HG02678 (cell line): ENCODE results near the gene CCND1.

Experiments
- ATAC-seq: cut with Tn5 transposase; IDR thresholded peaks from one replicate; pipeline ENCODE4 v1.9.1; 2021; ENCODE audit warnings: mild to moderate bottlenecking, moderate library complexity; ENCODE audit not compliant: unreplicated experiment

Gene CCND1

GRCh38 chr11:69651834-69652620 is 11.1 kb downstream of the CCND1 start:
- no peak for ATAC-seq

DNA sequence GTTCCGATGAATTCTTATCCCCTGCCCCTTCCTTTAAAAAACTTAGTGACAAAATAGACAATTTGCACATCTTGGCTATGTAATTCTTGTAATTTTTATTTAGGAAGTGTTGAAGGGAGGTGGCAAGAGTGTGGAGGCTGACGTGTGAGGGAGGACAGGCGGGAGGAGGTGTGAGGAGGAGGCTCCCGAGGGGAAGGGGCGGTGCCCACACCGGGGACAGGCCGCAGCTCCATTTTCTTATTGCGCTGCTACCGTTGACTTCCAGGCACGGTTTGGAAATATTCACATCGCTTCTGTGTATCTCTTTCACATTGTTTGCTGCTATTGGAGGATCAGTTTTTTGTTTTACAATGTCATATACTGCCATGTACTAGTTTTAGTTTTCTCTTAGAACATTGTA is 12.0 kb downstream of the CCND1 start:
- ATAC-seq, result no peak

DNA sequence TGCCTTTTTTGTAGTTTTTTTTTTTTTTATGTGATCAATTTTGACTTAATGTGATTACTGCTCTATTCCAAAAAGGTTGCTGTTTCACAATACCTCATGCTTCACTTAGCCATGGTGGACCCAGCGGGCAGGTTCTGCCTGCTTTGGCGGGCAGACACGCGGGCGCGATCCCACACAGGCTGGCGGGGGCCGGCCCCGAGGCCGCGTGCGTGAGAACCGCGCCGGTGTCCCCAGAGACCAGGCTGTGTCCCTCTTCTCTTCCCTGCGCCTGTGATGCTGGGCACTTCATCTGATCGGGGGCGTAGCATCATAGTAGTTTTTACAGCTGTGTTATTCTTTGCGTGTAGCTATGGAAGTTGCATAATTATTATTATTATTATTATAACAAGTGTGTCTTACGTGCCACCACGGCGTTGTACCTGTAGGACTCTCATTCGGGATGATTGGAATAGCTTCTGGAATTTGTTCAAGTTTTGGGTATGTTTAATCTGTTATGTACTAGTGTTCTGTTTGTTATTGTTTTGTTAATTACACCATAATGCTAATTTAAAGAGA is 12.5 kb downstream of the CCND1 start:
- ATAC-seq, result no peak

- no peak for ATAC-seq
Observed at GRCh38 chr11:69654001-69654659, 13.2 kb downstream of the CCND1 start.

GRCh38 chr11:69654660-69655478 is 13.9 kb downstream of the CCND1 start:
- ATAC-seq, result no peak

- no peak for ATAC-seq
Observed at GRCh38 chr11:69655479-69656428, 14.8 kb downstream of the CCND1 start.

DNA sequence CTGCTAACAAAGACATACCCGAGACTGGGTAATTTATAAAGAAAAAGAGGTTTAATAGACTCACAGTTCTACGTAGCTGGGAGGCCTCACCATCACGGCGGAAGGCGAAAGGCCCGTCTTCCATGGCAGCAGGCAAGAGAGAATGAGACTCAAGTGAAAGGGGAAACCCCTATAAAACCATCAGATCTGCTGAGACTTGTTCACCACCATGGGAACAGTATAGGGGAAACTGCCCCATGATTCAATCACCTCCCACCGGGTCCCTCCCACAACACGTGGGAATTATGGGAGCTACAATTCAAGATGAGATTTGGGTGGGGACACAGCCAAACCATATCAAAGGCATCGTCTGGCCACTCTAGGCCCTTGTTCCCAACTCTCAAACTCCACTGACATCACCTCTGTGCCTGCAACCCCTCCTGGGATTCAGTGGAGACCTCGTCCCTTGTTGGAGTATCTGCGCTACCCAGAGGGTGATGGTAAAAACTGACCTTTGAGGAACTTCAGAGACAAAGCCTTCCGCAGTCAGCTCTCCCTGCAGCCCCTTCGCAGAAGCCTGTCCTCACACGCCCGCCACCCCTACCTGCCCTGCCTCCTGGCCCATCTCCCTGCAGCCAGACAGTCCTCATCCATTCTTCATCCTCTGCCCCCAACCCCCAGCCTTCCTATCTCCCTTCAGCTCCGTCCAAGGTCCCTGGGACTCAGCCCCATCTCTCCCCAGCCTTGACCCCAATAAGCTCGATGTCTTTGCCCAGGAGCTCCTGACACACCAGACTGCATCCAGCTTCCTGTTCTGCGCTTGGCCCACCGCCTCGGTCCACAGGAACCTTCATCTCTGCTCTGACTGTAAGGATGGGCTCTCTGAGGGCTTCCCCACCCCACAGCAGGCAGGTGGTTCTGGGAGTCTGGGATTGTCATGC is 15.8 kb downstream of the CCND1 start:
- ATAC-seq, result no peak

DNA sequence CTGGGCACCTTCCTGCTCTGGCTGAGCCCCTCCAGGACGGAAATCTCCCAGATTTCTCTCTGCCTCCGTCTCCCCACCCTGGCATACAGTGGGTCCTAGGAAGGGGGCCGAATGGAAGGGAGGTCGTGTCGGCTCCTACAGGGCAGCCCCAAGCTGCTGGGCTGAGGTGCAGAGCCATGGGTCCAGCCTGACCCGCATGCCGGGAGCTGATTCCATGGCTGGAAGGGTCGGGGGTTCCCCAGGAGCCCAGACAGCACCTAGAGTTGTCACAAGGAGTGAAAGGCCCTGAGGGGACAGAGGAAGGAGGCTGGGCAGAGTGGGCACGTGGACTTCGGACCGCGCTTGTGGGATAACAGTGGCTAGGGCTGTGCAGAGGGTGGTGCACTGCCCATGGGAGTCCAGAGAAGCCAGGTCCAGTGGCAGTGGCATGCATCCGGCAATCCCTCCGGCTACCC is 16.5 kb downstream of the CCND1 start:
- ATAC-seq, result no peak

GRCh38 chr11:69657911-69658625 is 17.1 kb downstream of the CCND1 start:
- no peak for ATAC-seq

DNA sequence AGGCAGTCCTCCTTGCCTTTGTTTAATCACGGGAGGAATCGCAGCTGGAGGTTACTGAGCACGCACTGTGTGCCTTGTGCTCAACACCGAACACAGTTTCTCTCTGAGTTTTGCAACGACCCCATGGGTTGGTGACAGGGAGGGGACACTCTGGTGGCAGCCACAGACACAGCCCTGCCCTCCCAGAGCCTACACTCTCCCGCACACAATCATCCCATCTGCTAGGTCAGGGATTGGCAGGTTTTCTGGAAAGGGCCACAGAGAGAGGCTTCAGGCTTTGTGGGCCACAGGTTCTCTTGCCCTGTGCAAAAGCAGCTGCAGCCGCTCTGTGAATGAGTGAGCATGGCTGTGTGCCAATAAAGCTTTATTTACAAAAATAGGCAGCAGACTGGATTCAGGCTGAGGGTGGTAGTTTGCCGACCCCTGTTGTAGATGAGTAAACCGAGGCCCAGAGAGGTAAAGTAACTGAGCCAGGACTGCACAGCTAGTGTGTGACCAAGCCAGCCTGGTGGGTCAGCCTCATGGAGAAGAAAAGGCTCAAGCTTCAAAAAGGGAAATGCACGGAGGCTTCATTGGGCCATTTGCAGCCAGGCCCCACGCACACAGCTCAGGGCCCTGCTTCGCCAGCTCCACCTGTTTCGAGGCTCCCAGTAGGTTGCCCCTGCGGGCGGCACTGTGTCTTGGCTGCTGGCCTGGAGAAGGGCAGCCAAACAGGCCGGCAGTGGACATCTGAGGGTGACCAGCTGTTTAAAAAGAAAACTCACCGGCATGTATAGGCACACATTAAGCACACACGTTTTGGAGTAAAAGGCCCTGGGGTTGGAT is 17.9 kb downstream of the CCND1 start:
- no peak for ATAC-seq

GRCh38 chr11:69659591-69659990 is 18.6 kb downstream of the CCND1 start:
- ATAC-seq, result no peak

DNA sequence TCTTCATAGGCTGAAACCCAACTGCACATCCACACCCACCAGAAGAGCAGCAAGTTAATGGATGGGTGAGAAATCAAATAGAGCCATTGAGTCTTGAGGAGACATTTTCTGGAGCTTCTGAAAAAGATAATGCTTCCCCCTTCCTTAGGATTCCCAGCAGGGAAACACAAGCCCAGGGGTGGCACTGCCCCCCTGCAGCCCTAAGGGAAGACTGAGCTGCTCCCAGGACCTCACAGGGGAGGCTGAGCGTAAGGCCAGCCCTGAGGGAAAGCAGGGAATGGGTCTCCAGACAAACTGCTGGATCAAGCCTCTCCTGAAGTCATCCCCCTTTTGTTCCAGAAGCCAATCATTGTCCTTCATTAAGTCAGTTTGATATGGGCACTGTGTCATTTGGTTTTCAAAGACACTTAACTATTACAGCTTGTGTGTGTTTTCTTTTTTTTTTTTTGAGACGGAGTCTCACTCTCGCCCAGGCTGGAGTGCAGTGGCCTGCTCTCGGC is 19.1 kb downstream of the CCND1 start:
- ATAC-seq, result no peak

DNA sequence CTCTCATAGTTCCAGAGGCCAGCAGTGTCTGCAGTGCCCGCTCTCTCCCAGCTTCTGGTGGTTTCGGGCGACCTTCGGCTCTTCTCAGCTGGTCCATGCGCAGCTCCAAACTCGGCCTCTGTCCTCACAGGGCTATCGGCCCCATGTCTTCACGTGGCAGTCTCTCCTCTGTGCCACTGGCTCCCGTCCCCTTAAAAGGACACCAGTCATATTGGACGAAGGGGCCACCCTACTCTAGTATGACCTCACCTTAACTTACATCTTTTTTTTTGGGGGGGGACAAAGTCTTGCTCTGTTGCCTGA is 20.4 kb downstream of the CCND1 start:
- ATAC-seq, result no peak

- no peak for ATAC-seq
Observed at GRCh38 chr11:69662021-69662698, 21.2 kb downstream of the CCND1 start.

GRCh38 chr11:69662806-69663205 is 21.9 kb downstream of the CCND1 start:
- ATAC-seq, result no peak

DNA sequence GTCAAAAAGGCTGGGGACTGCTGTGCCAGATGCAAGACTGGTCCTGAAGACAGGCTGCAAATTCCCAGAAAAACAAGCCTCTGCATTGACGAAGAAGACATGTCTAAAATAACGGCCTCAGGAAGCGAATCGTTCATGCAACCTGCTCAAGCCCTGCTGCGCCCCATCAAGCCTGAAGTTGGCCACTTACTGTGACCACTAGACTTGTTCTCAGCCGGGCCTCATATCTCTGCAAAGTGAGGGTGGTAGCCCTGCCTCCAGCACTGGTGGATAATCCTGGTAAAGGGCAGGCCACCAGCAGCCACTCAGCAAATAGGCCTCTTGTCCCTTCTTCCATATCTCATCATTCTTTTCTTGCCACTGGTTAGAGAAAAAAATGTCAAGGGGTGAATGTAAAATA is 22.4 kb downstream of the CCND1 start:
- ATAC-seq, result no peak
